Activated naive CD4-positive, alpha-beta T cell treated with anti-CD3 and anti-CD28 coated beads, Interleukin-2, amount 50 U/mL, for 24 hours (primary cell): ENCODE measurements around the gene BLM.

Experiments used
- H3K27ac Mint-ChIP-seq: one replicate; pipeline ENCODE4 v1.8.0; 2021; ENCODE audit warnings: mild to moderate bottlenecking, mixed read lengths
- H3K27me3 Mint-ChIP-seq: one replicate; pipeline ENCODE4 v1.8.0; 2021; ENCODE audit warnings: mixed read lengths
- H3K36me3 Mint-ChIP-seq: one replicate; pipeline ENCODE4 v1.8.0; 2021; ENCODE audit warnings: mixed read lengths
- H3K4me1 Mint-ChIP-seq: one replicate; pipeline ENCODE4 v1.8.0; 2021; ENCODE audit warnings: mixed read lengths
- H3K4me3 Mint-ChIP-seq: one replicate; pipeline ENCODE4 v1.8.0; 2021; ENCODE audit warnings: mild to moderate bottlenecking, mixed read lengths
- H3K9me3 Mint-ChIP-seq: one replicate; pipeline ENCODE4 v1.8.0; 2021; ENCODE audit warnings: mixed read lengths

Gene BLM

GRCh38 chr15:90744759-90745402 lies 27.7 kb downstream of the BLM start:
- Mint-ChIP-seq H3K27me3 (no peaks in the 10 kb centered on the region), H3K4me3 (no peak overlapping the region)

GRCh38 chr15:90749754-90750153 lies 32.6 kb downstream of the BLM start:
- Mint-ChIP-seq H3K9me3 (no peaks in the 10 kb centered on the region), H3K4me1 (peaks cover 9% of the 10 kb centered on the region), H3K27me3 (no peaks in the 10 kb centered on the region), H3K27ac (no peak overlapping the region), H3K4me3 (no peak overlapping the region), H3K36me3 (no peaks in the 10 kb centered on the region)

More at GRCh38 chr15:90744759-90745402, 27.7 kb downstream of the BLM start:
- H3K36me3 Mint-ChIP-seq = peaks cover 4% of the 10 kb centered on the region
- H3K27ac Mint-ChIP-seq = no peak overlapping the region
- H3K9me3 Mint-ChIP-seq = peaks cover 11% of the 10 kb centered on the region
- H3K4me1 Mint-ChIP-seq = peaks cover 23% of the 10 kb centered on the region

GRCh38 chr15:90750186-90750585 lies 33.0 kb downstream of the BLM start:
- Mint-ChIP-seq H3K9me3 (no peaks in the 10 kb centered on the region), H3K4me3 (no peak overlapping the region), H3K27ac (no peak overlapping the region), H3K27me3 (no peaks in the 10 kb centered on the region), H3K4me1 (peaks cover 12% of the 10 kb centered on the region), H3K36me3 (peaks cover 1% of the 10 kb centered on the region)

- peaks cover 12% of the 10 kb centered on the region for H3K4me1 Mint-ChIP-seq
- no peaks in the 10 kb centered on the region for H3K27me3 Mint-ChIP-seq
- H3K9me3 Mint-ChIP-seq = no peaks in the 10 kb centered on the region
- no peak overlapping the region for H3K4me3 Mint-ChIP-seq
- peaks cover 1% of the 10 kb centered on the region for H3K36me3 Mint-ChIP-seq
- no peak overlapping the region for H3K27ac Mint-ChIP-seq
These were observed 34.2 kb downstream of the BLM start for GRCh38 chr15:90751300-90751825.

- H3K9me3 Mint-ChIP-seq = no peaks in the 10 kb centered on the region
- no peaks in the 10 kb centered on the region for H3K27me3 Mint-ChIP-seq
- peaks cover 3% of the 10 kb centered on the region for H3K4me1 Mint-ChIP-seq
- no peak overlapping the region for H3K4me3 Mint-ChIP-seq
- H3K27ac Mint-ChIP-seq = no peak overlapping the region
- H3K36me3 Mint-ChIP-seq = peaks cover 9% of the 10 kb centered on the region
These were observed 39.8 kb downstream of the BLM start for GRCh38 chr15:90756916-90757315.

- no peaks in the 10 kb centered on the region for H3K27me3 Mint-ChIP-seq
- H3K9me3 Mint-ChIP-seq = no peaks in the 10 kb centered on the region
- H3K4me1 Mint-ChIP-seq = peaks cover 3% of the 10 kb centered on the region
- H3K36me3 Mint-ChIP-seq = peaks cover 11% of the 10 kb centered on the region
- H3K27ac Mint-ChIP-seq = no peak overlapping the region
- H3K4me3 Mint-ChIP-seq = no peak overlapping the region
These were observed 40.3 kb downstream of the BLM start for GRCh38 chr15:90757461-90757860.

- Mint-ChIP-seq H3K27me3 (no peaks in the 10 kb centered on the region), H3K4me3 (no peak overlapping the region), H3K9me3 (no peaks in the 10 kb centered on the region), H3K36me3 (peaks cover 12% of the 10 kb centered on the region), H3K27ac (no peak overlapping the region), H3K4me1 (no peaks in the 10 kb centered on the region)
These were observed 43.6 kb downstream of the BLM start for GRCh38 chr15:90760661-90761232.

GRCh38 chr15:90761629-90762028 lies 44.5 kb downstream of the BLM start:
- H3K9me3 Mint-ChIP-seq = no peaks in the 10 kb centered on the region
- no peak overlapping the region for H3K27ac Mint-ChIP-seq
- peaks cover 12% of the 10 kb centered on the region for H3K36me3 Mint-ChIP-seq
- H3K4me3 Mint-ChIP-seq = no peak overlapping the region
- no peaks in the 10 kb centered on the region for H3K27me3 Mint-ChIP-seq
- H3K4me1 Mint-ChIP-seq = no peaks in the 10 kb centered on the region

GRCh38 chr15:90762109-90762508 lies 45.0 kb downstream of the BLM start:
- Mint-ChIP-seq H3K36me3 (peaks cover 12% of the 10 kb centered on the region), H3K4me3 (no peak overlapping the region), H3K4me1 (no peaks in the 10 kb centered on the region), H3K27me3 (no peaks in the 10 kb centered on the region), H3K27ac (no peak overlapping the region), H3K9me3 (no peaks in the 10 kb centered on the region)

- no peak overlapping the region for H3K27ac Mint-ChIP-seq
- H3K4me3 Mint-ChIP-seq = no peak overlapping the region
- H3K9me3 Mint-ChIP-seq = no peaks in the 10 kb centered on the region
- H3K27me3 Mint-ChIP-seq = no peaks in the 10 kb centered on the region
- peaks cover 11% of the 10 kb centered on the region for H3K36me3 Mint-ChIP-seq
- H3K4me1 Mint-ChIP-seq = no peaks in the 10 kb centered on the region
These were observed 46.4 kb downstream of the BLM start for GRCh38 chr15:90763366-90764099.

- no peaks in the 10 kb centered on the region for H3K9me3 Mint-ChIP-seq
- H3K4me3 Mint-ChIP-seq = no peak overlapping the region
- H3K36me3 Mint-ChIP-seq = peaks cover 11% of the 10 kb centered on the region
- no peak overlapping the region for H3K27ac Mint-ChIP-seq
- H3K27me3 Mint-ChIP-seq = no peaks in the 10 kb centered on the region
- no peaks in the 10 kb centered on the region for H3K4me1 Mint-ChIP-seq
These were observed 48.4 kb downstream of the BLM start for GRCh38 chr15:90765531-90765930.

GRCh38 chr15:90765966-90766365 lies 48.8 kb downstream of the BLM start:
- Mint-ChIP-seq H3K4me1 (no peaks in the 10 kb centered on the region), H3K9me3 (no peaks in the 10 kb centered on the region), H3K36me3 (peaks cover 8% of the 10 kb centered on the region), H3K27ac (no peak overlapping the region), H3K27me3 (no peaks in the 10 kb centered on the region), H3K4me3 (no peak overlapping the region)

GRCh38 chr15:90769375-90769774 lies 52.2 kb downstream of the BLM start:
- no peaks in the 10 kb centered on the region for H3K4me1 Mint-ChIP-seq
- H3K36me3 Mint-ChIP-seq = peaks cover 7% of the 10 kb centered on the region
- no peak overlapping the region for H3K27ac Mint-ChIP-seq
- no peaks in the 10 kb centered on the region for H3K27me3 Mint-ChIP-seq
- no peaks in the 10 kb centered on the region for H3K9me3 Mint-ChIP-seq
- H3K4me3 Mint-ChIP-seq = no peak overlapping the region

GRCh38 chr15:90773485-90773884 lies 56.3 kb downstream of the BLM start:
- Mint-ChIP-seq H3K27me3 (no peaks in the 10 kb centered on the region), H3K4me1 (no peaks in the 10 kb centered on the region), H3K27ac (no peak overlapping the region), H3K36me3 (peaks cover 8% of the 10 kb centered on the region), H3K9me3 (no peaks in the 10 kb centered on the region), H3K4me3 (no peak overlapping the region)

- Mint-ChIP-seq H3K36me3 (peaks cover 8% of the 10 kb centered on the region), H3K4me1 (peaks cover 5% of the 10 kb centered on the region), H3K9me3 (no peaks in the 10 kb centered on the region), H3K4me3 (no peak overlapping the region), H3K27ac (no peak overlapping the region), H3K27me3 (no peaks in the 10 kb centered on the region)
These were observed 57.8 kb downstream of the BLM start for GRCh38 chr15:90774731-90775514.
